OCI-LY3 (cell line): ENCODE results near the gene BRD2.

Experiments
- EZH2phosphoT487 ChIP-seq: fragments of 200-600 bp; shearing (Covaris generic); IDR thresholded peaks from 2 replicates; pipeline ENCODE4 v1.6.1; 2018; ENCODE audit warnings: antibody characterized with exemption, mixed run types, low read depth
- TF ChIP-seq, protein P1 (sequence below): fragments of 200-600, 300-600 bp; sonication (generic); IDR thresholded peaks from 2 replicates; pipeline ENCODE4 v1.5.1; 2014; ENCODE audit warnings: antibody characterized with exemption, low read length, low read depth

- TF ChIP-seq, protein P1, sequence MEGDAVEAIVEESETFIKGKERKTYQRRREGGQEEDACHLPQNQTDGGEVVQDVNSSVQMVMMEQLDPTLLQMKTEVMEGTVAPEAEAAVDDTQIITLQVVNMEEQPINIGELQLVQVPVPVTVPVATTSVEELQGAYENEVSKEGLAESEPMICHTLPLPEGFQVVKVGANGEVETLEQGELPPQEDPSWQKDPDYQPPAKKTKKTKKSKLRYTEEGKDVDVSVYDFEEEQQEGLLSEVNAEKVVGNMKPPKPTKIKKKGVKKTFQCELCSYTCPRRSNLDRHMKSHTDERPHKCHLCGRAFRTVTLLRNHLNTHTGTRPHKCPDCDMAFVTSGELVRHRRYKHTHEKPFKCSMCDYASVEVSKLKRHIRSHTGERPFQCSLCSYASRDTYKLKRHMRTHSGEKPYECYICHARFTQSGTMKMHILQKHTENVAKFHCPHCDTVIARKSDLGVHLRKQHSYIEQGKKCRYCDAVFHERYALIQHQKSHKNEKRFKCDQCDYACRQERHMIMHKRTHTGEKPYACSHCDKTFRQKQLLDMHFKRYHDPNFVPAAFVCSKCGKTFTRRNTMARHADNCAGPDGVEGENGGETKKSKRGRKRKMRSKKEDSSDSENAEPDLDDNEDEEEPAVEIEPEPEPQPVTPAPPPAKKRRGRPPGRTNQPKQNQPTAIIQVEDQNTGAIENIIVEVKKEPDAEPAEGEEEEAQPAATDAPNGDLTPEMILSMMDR, result no peak
- no peak for TF ChIP-seq EZH2phosphoT487
Measured at GRCh38 chr6:32977272-32977952, 9.0 kb downstream of the BRD2 start.
